ENCODE data around the gene PCDHGA12. TPM values are rescaled to one million over a fixed set of nuclear protein-coding genes. Genes with fewer than 3 reads are reported as not detected.

The PCDHGA12 gene
- total RNA-seq, 1 donor from 2014 or later = 3.6 TPM

DNA sequence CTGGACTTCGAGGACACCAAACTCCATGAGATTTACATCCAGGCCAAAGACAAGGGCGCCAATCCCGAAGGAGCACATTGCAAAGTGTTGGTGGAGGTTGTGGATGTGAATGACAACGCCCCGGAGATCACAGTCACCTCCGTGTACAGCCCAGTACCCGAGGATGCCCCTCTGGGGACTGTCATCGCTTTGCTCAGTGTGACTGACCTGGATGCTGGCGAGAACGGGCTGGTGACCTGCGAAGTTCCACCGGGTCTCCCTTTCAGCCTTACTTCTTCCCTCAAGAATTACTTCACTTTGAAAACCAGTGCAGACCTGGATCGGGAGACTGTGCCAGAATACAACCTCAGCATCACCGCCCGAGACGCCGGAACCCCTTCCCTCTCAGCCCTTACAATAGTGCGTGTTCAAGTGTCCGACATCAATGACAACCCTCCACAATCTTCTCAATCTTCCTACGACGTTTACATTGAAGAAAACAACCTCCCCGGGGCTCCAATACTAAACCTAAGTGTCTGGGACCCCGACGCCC is 46.8 kb downstream of the PCDHGA12 start:
- TF ChIP-seq, protein P1, sequence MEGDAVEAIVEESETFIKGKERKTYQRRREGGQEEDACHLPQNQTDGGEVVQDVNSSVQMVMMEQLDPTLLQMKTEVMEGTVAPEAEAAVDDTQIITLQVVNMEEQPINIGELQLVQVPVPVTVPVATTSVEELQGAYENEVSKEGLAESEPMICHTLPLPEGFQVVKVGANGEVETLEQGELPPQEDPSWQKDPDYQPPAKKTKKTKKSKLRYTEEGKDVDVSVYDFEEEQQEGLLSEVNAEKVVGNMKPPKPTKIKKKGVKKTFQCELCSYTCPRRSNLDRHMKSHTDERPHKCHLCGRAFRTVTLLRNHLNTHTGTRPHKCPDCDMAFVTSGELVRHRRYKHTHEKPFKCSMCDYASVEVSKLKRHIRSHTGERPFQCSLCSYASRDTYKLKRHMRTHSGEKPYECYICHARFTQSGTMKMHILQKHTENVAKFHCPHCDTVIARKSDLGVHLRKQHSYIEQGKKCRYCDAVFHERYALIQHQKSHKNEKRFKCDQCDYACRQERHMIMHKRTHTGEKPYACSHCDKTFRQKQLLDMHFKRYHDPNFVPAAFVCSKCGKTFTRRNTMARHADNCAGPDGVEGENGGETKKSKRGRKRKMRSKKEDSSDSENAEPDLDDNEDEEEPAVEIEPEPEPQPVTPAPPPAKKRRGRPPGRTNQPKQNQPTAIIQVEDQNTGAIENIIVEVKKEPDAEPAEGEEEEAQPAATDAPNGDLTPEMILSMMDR (IDR thresholded peaks at IDR 0.05; ENCODE audit: insufficient read depth, low read length, poor library complexity, severe bottlenecking) = no peak
- H3K27me3 ChIP-seq (ENCODE audit: control insufficient read depth, insufficient read depth, low read length) = peaks cover 9% of the 10 kb centered on the region
- DNase-seq (ENCODE audit: low read depth) = no peak
- peak overlapping the region; percentile 50 for H3K4me3 ChIP-seq (ENCODE audit: low read depth, low read length)
- no peaks in the 10 kb centered on the region for H3K36me3 ChIP-seq (ENCODE audit: control insufficient read depth, insufficient read depth, low read length)

DNA sequence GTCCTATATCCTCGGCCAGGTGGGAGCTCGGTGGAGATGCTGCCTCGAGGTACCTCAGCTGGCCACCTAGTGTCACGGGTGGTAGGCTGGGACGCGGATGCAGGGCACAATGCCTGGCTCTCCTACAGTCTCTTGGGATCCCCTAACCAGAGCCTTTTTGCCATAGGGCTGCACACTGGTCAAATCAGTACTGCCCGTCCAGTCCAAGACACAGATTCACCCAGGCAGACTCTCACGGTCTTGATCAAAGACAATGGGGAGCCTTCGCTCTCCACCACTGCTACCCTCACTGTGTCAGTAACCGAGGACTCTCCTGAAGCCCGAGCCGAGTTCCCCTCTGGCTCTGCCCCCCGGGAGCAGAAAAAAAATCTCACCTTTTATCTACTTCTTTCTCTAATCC is 47.5 kb downstream of the PCDHGA12 start:
- Histone ChIP-seq H3K36me3 (ENCODE audit: control insufficient read depth, insufficient read depth, low read length) (no peaks in the 10 kb centered on the region), H3K27me3 (ENCODE audit: control insufficient read depth, insufficient read depth, low read length) (peaks cover 9% of the 10 kb centered on the region), H3K4me3 (ENCODE audit: low read depth, low read length) (peak overlapping the region; percentile 17)
- no peak for DNase-seq (ENCODE audit: low read depth)
- TF ChIP-seq, protein P1 (IDR thresholded peaks at IDR 0.05; ENCODE audit: insufficient read depth, low read length, poor library complexity, severe bottlenecking) = no peak

DNA sequence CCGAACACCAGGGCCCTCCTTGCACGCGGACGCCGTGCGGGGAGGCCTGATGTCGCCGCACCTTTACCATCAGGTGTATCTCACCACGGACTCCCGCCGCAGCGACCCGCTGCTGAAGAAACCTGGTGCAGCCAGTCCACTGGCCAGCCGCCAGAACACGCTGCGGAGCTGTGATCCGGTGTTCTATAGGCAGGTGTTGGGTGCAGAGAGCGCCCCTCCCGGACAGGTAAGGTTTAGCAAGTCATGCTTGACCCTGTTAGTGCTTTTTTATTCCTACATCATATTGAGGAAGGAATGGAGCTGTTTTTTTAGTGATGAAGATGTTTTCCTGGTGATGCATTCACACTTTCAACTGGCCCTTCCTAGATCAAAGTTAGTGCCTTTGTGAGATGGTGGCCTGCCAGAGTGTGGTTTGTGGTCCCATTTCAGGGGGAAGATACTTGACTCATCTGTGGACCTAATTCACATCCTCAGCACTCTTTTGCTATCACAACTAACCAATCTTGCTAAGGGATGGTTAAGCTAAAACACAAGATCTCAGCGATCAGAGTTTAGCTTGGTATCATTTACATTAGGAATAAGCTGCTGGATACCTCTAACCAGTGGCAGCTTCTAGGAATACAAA is 48.1 kb downstream of the PCDHGA12 start:
- DNase-seq (ENCODE audit: low read depth) = no peak
- Histone ChIP-seq H3K36me3 (ENCODE audit: control insufficient read depth, insufficient read depth, low read length) (no peaks in the 10 kb centered on the region), H3K4me3 (ENCODE audit: low read depth, low read length) (peak overlapping the region; percentile 17), H3K27me3 (ENCODE audit: control insufficient read depth, insufficient read depth, low read length) (peaks cover 9% of the 10 kb centered on the region)
- TF ChIP-seq, protein P1 (IDR thresholded peaks at IDR 0.05; ENCODE audit: insufficient read depth, low read length, poor library complexity, severe bottlenecking) = peak; percentile 46

DNA sequence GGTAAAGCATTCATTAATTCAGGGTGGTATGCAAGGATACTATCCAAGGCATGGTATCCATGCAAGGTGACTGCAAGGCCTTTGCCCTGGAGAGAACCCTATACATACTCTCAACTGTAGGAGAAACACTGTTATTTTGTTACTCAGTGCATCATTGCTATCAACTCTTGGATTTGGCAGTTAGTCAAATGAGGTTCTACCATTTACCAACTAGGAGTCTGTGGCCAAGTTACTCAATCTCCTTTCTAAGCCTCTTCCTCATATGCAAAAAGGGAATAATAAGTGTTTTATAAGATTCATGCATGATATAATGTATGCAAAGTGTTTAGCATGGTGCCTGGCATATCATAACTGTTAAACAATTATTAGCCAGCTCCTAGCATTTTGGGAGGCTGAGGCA is 49.5 kb downstream of the PCDHGA12 start:
- TF ChIP-seq, protein P1 (IDR thresholded peaks at IDR 0.05; ENCODE audit: insufficient read depth, low read length, poor library complexity, severe bottlenecking) = no peak
- DNase-seq (ENCODE audit: low read depth) = no peak
- Histone ChIP-seq H3K27me3 (ENCODE audit: control insufficient read depth, insufficient read depth, low read length) (peaks cover 9% of the 10 kb centered on the region), H3K36me3 (ENCODE audit: control insufficient read depth, insufficient read depth, low read length) (no peaks in the 10 kb centered on the region), H3K4me3 (ENCODE audit: low read depth, low read length) (no peak overlapping the region)

Other genes starting within 250 kb of the PCDHGA12 start
- gene PCDHB16, start 248.1 kb upstream of the PCDHGA12 start, total RNA-seq = 0.92 and 1.4 TPM in 2 replicates
- 0.71 and 0.82 TPM in 2 replicates for gene PCDHB9, start 243.3 kb upstream of the PCDHGA12 start, total RNA-seq
- gene PCDHB10, start 238.2 kb upstream of the PCDHGA12 start, total RNA-seq = 1.6 and 3.4 TPM in 2 replicates
- 1.8 and 3.1 TPM in 2 replicates for gene PCDHB11, start 230.9 kb upstream of the PCDHGA12 start, total RNA-seq
- 1.2 and 1.6 TPM in 2 replicates for gene PCDHB12, start 221.8 kb upstream of the PCDHGA12 start, total RNA-seq
- gene PCDHB13, start 216.6 kb upstream of the PCDHGA12 start, total RNA-seq = 1.9 and 3.1 TPM in 2 replicates
- gene PCDHB14, start 207.2 kb upstream of the PCDHGA12 start, total RNA-seq = 1.5 and 2.9 TPM in 2 replicates
- gene PCDHB15, start 185.1 kb upstream of the PCDHGA12 start, total RNA-seq = 2.3 and 3.0 TPM in 2 replicates
- gene SLC25A2, start 126.5 kb upstream of the PCDHGA12 start, total RNA-seq = not detected in 2 replicates
- gene TAF7, start 109.7 kb upstream of the PCDHGA12 start, total RNA-seq = 72.6 and 78.0 TPM in 2 replicates
- gene PCDHGA1, start 100.0 kb upstream of the PCDHGA12 start, total RNA-seq = 0.67 and 0.68 TPM in 2 replicates
- gene PCDHGA2, start 91.7 kb upstream of the PCDHGA12 start, total RNA-seq = 2.8 and 2.9 TPM in 2 replicates
- 2.4 and 2.6 TPM in 2 replicates for gene PCDHGA3, start 86.7 kb upstream of the PCDHGA12 start, total RNA-seq
- 1.6 and 1.7 TPM in 2 replicates for gene PCDHGB1, start 80.4 kb upstream of the PCDHGA12 start, total RNA-seq
- gene PCDHGA4, start 75.5 kb upstream of the PCDHGA12 start, total RNA-seq = 3.5 and 3.6 TPM in 2 replicates
- gene PCDHGB2, start 70.5 kb upstream of the PCDHGA12 start, total RNA-seq = 1.2 and 1.9 TPM in 2 replicates
- 0.58 and 1.5 TPM in 2 replicates for gene PCDHGA5, start 66.3 kb upstream of the PCDHGA12 start, total RNA-seq
- gene PCDHGB3, start 60.3 kb upstream of the PCDHGA12 start, total RNA-seq = 1.3 and 3.6 TPM in 2 replicates
- 1.7 and 3.1 TPM in 2 replicates for gene PCDHGA6, start 56.6 kb upstream of the PCDHGA12 start, total RNA-seq
- gene PCDHGA7, start 47.8 kb upstream of the PCDHGA12 start, total RNA-seq = 2.2 and 3.1 TPM in 2 replicates
- gene PCDHGB4, start 42.8 kb upstream of the PCDHGA12 start, total RNA-seq = 6.4 and 9.2 TPM in 2 replicates
- gene PCDHGA8, start 37.9 kb upstream of the PCDHGA12 start, total RNA-seq = 0.96 and 1.0 TPM in 2 replicates
- 18.6 and 19.3 TPM in 2 replicates for gene PCDHGB5, start 32.6 kb upstream of the PCDHGA12 start, total RNA-seq
- gene PCDHGA9, start 27.7 kb upstream of the PCDHGA12 start, total RNA-seq = 3.6 and 5.2 TPM in 2 replicates
- gene PCDHGB6, start 22.5 kb upstream of the PCDHGA12 start, total RNA-seq = 3.4 and 3.6 TPM in 2 replicates
- 5.5 and 6.0 TPM in 2 replicates for gene PCDHGA10, start 17.5 kb upstream of the PCDHGA12 start, total RNA-seq
- 14.0 and 14.1 TPM in 2 replicates for gene PCDHGB7, start 12.8 kb upstream of the PCDHGA12 start, total RNA-seq
- gene PCDHGA11, start 9.5 kb upstream of the PCDHGA12 start, total RNA-seq = 6.7 and 7.4 TPM in 2 replicates
- 41.9 and 47.3 TPM in 2 replicates for gene PCDHGC3, start 45.5 kb downstream of the PCDHGA12 start, total RNA-seq
- 0.62 and 1.1 TPM in 2 replicates for gene PCDHGC4, start 54.5 kb downstream of the PCDHGA12 start, total RNA-seq
- gene PCDHGC5, start 58.6 kb downstream of the PCDHGA12 start, total RNA-seq = 0.54 and 0.89 TPM in 2 replicates
- 99.7 and 103 TPM in 2 replicates for gene DIAPH1, start 188.5 kb downstream of the PCDHGA12 start, total RNA-seq
- 39.7 and 54.2 TPM in 2 replicates for gene HDAC3, start 206.3 kb downstream of the PCDHGA12 start, total RNA-seq
- 7.8 and 12.6 TPM in 2 replicates for gene RELL2, start 206.5 kb downstream of the PCDHGA12 start, total RNA-seq
- gene FCHSD1, start 220.9 kb downstream of the PCDHGA12 start, total RNA-seq = 18.1 and 38.5 TPM in 2 replicates

All from kidney epithelial cell (primary cell).